OCI-LY3 (cell line): Measurements from ENCODE around the gene AGBL5.

Experiments
- EZH2phosphoT487 ChIP-seq: fragments of 200-600 bp; shearing (Covaris generic); IDR thresholded peaks from 2 replicates; pipeline ENCODE4 v1.6.1; 2018; ENCODE audit warnings: antibody characterized with exemption, mixed run types, low read depth
- TF ChIP-seq, protein P1 (sequence below): fragments of 200-600, 300-600 bp; sonication (generic); IDR thresholded peaks from 2 replicates; pipeline ENCODE4 v1.5.1; 2014; ENCODE audit warnings: antibody characterized with exemption, low read length, low read depth

DNA sequence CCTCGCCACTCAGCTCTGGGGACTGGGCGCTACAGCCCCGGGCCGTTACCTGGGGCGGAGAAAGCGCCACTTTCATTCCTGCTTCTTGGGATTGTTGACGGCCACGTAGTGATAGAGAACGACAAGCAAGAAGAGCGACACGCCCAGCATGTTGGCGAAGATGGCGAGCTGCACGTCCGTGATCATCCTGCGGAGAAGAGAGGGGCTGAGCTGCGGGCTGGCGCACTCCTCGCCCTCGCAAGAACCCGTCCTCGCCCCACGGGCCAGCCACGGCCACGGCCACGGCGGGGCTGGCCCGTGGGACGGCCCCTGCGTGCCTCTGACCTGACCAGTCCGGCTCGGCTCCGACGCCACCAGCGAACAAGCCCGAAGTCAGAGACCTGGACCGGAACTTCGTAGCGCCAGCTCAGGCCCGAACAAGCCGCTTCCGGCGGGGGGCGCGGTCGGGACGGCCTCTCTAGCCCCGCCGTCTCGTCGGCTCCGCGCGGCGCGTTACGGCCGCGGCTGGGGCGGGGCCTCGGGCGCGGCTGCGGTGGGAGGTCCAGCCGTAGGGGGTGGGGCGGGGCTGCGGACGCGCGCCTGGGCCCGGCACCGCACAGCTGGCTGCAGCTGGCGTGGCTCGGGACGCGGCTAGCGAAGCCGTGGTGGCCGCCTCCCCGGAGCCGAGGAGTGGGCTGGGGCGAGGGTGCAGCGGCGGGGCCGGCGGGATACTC, 20.0 kb downstream of the AGBL5 start, which contains the start of gene OST4:
- no peak for TF ChIP-seq EZH2phosphoT487
- TF ChIP-seq, protein P1, sequence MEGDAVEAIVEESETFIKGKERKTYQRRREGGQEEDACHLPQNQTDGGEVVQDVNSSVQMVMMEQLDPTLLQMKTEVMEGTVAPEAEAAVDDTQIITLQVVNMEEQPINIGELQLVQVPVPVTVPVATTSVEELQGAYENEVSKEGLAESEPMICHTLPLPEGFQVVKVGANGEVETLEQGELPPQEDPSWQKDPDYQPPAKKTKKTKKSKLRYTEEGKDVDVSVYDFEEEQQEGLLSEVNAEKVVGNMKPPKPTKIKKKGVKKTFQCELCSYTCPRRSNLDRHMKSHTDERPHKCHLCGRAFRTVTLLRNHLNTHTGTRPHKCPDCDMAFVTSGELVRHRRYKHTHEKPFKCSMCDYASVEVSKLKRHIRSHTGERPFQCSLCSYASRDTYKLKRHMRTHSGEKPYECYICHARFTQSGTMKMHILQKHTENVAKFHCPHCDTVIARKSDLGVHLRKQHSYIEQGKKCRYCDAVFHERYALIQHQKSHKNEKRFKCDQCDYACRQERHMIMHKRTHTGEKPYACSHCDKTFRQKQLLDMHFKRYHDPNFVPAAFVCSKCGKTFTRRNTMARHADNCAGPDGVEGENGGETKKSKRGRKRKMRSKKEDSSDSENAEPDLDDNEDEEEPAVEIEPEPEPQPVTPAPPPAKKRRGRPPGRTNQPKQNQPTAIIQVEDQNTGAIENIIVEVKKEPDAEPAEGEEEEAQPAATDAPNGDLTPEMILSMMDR = no peak
